Measurements from ENCODE around the gene GNG2. TPM values are rescaled to one million over a fixed set of nuclear protein-coding genes. Genes with fewer than 3 reads are reported as not detected.

Gene GNG2
- total and polyA plus RNA-seq, 4 experiments from 2014 or later: 81.3 to 177 (median 122) TPM

- Histone ChIP-seq H3K27me3 (ENCODE audit: insufficient read depth, low read length) (no peaks in the 10 kb centered on the region), H3K4me1 (ENCODE audit: insufficient read depth, low read length) (peaks cover 96% of the 10 kb centered on the region), H3K4me3 (ENCODE audit: low read length in 2 of 2) (no peak overlapping the region), H3K36me3 (ENCODE audit: insufficient read depth, low read length) (peaks cover 12% of the 10 kb centered on the region), H3K9me3 (ENCODE audit: control insufficient read depth in 1 of 2, low read length in 2 of 2) (no peaks in the 10 kb centered on the region), H3K27ac (ENCODE audit: low read depth, low read length) (no peak overlapping the region)
- Mint-ChIP-seq H3K36me3 (peaks cover 41 to 71% of the 10 kb centered on the region in 2 donors), H3K4me3 (peak overlapping the region in 3 of 8 donors; percentile 2 to 46 (median 33)), H3K9me3 (no peaks in the 10 kb centered on the region), H3K27me3 (no peaks in the 10 kb centered on the region), H3K27ac (peak overlapping the region in 6 of 7 donors; percentile 29 to 88 (median 59)), H3K4me1 (peaks cover 56 to 89% (median 75%) of the 10 kb centered on the region in 4 donors)
- intact Hi-C loops (cut with micrococcal nuclease): loop anchor here (5.0 kb wide), 2 partner anchors 34 to 36 kb away; no protein-coding TSS in a partner anchor
- DNase-seq: no peak
- POLR2A ChIA-PET (ENCODE audit: partially characterized antibody): interaction anchor here (0.7 to 7.3 kb wide), 6 partner anchors 9 to 35 kb away, joined by 3 to 53 read pairs (median 4); partner anchors contain the start of gene GNG2
- CTCF ChIA-PET (ENCODE audit: partially characterized antibody): interaction anchor here (0.6 to 1.6 kb wide), 7 partner anchors 9 to 510 kb away, joined by 3 to 5 read pairs (median 3); no protein-coding TSS in a partner anchor
These were observed 20.6 kb downstream of the GNG2 start for GRCh38 chr14:51880835-51881580.

GRCh38 chr14:51881636-51882035, 21.2 kb downstream of the GNG2 start:
- H3K27ac Mint-ChIP-seq: peak overlapping the region in 6 of 7 donors; percentile 43 to 88 (median 64)
- H3K4me1 Mint-ChIP-seq: peaks cover 57 to 89% (median 75%) of the 10 kb centered on the region in 4 donors
- no peak overlapping the region for H3K4me3 ChIP-seq (ENCODE audit: low read length in 2 of 2)
- peak overlapping the region in 2 of 8 donors; percentile 29 to 35 for H3K4me3 Mint-ChIP-seq
- no peaks in the 10 kb centered on the region for H3K27me3 Mint-ChIP-seq
- H3K4me1 ChIP-seq (ENCODE audit: insufficient read depth, low read length): peaks cover 96% of the 10 kb centered on the region
- H3K9me3 Mint-ChIP-seq: no peaks in the 10 kb centered on the region
- no peaks in the 10 kb centered on the region for H3K27me3 ChIP-seq (ENCODE audit: insufficient read depth, low read length)
- peaks cover 12% of the 10 kb centered on the region for H3K36me3 ChIP-seq (ENCODE audit: insufficient read depth, low read length)
- H3K9me3 ChIP-seq (ENCODE audit: control insufficient read depth in 1 of 2, low read length in 2 of 2): no peaks in the 10 kb centered on the region
- ChIA-PET POLR2A (ENCODE audit: partially characterized antibody) (interaction anchor here (0.9 to 7.3 kb wide), 4 partner anchors 14 to 35 kb away, joined by 3 to 53 read pairs (median 12); partner anchors contain the start of gene GNG2), CTCF (ENCODE audit: partially characterized antibody) (interaction anchor here (1.0 to 1.6 kb wide), 3 partner anchors 8 to 97 kb away, joined by 3 to 5 read pairs (median 3); no protein-coding TSS in a partner anchor)
- H3K36me3 Mint-ChIP-seq: peaks cover 41 to 72% of the 10 kb centered on the region in 2 donors
- intact Hi-C loops (cut with micrococcal nuclease): loop anchor here (5.0 kb wide), 2 partner anchors 34 to 36 kb away; no protein-coding TSS in a partner anchor
- H3K27ac ChIP-seq (ENCODE audit: low read depth, low read length): no peak overlapping the region
- DNase-seq: no peak

GRCh38 chr14:51883232-51883631, 22.8 kb downstream of the GNG2 start:
- Mint-ChIP-seq H3K27ac (peak overlapping the region in 6 of 7 donors; percentile 37 to 78 (median 68)), H3K27me3 (no peaks in the 10 kb centered on the region), H3K9me3 (no peaks in the 10 kb centered on the region), H3K4me3 (peak overlapping the region in 7 of 8 donors; percentile 0 to 86 (median 38)), H3K4me1 (peaks cover 51 to 89% (median 72%) of the 10 kb centered on the region in 4 donors), H3K36me3 (peaks cover 40 to 63% of the 10 kb centered on the region in 2 donors)
- H3K4me3 ChIP-seq (ENCODE audit: low read length in 2 of 2): no peak overlapping the region
- POLR2A ChIA-PET (ENCODE audit: partially characterized antibody): interaction anchor here (0.7 to 7.3 kb wide), 7 partner anchors 10 to 37 kb away, joined by 3 to 53 read pairs (median 4); partner anchors contain the start of gene GNG2
- intact Hi-C loops (cut with micrococcal nuclease): loop anchor here (5.0 kb wide), 2 partner anchors 34 to 36 kb away; no protein-coding TSS in a partner anchor
- CTCF ChIA-PET (ENCODE audit: partially characterized antibody): interaction anchor here (1.3 to 4.3 kb wide), 6 partner anchors 11 to 105 kb away, joined by 3 to 21 read pairs (median 6); no protein-coding TSS in a partner anchor
- no peak for DNase-seq
- H3K27ac ChIP-seq (ENCODE audit: low read depth, low read length): peak overlapping the region; percentile 4
- H3K27me3 ChIP-seq (ENCODE audit: insufficient read depth, low read length): no peaks in the 10 kb centered on the region
- no peaks in the 10 kb centered on the region for H3K9me3 ChIP-seq (ENCODE audit: control insufficient read depth in 1 of 2, low read length in 2 of 2)
- peaks cover 8% of the 10 kb centered on the region for H3K36me3 ChIP-seq (ENCODE audit: insufficient read depth, low read length)
- H3K4me1 ChIP-seq (ENCODE audit: insufficient read depth, low read length): peaks cover 89% of the 10 kb centered on the region

- ChIA-PET CTCF (ENCODE audit: partially characterized antibody) (interaction anchor here (1.2 to 4.3 kb wide), 8 partner anchors 11 to 106 kb away, joined by 3 to 21 read pairs (median 4); no protein-coding TSS in a partner anchor), POLR2A (ENCODE audit: partially characterized antibody) (interaction anchor here (0.7 to 7.3 kb wide), 5 partner anchors 10 to 38 kb away, joined by 3 to 53 read pairs (median 4); partner anchors contain the start of gene GNG2)
- Histone ChIP-seq H3K27me3 (ENCODE audit: insufficient read depth, low read length) (no peaks in the 10 kb centered on the region), H3K4me1 (ENCODE audit: insufficient read depth, low read length) (peaks cover 89% of the 10 kb centered on the region), H3K9me3 (ENCODE audit: control insufficient read depth in 1 of 2, low read length in 2 of 2) (no peaks in the 10 kb centered on the region), H3K4me3 (ENCODE audit: low read length in 2 of 2) (no peak overlapping the region), H3K36me3 (ENCODE audit: insufficient read depth, low read length) (no peaks in the 10 kb centered on the region), H3K27ac (ENCODE audit: low read depth, low read length) (peak overlapping the region; percentile 12)
- no peaks in the 10 kb centered on the region for H3K27me3 Mint-ChIP-seq
- peaks cover 34 to 56% of the 10 kb centered on the region in 2 donors for H3K36me3 Mint-ChIP-seq
- DNase-seq: no peak
- H3K4me1 Mint-ChIP-seq: peaks cover 49 to 89% (median 73%) of the 10 kb centered on the region in 4 donors
- peak overlapping the region; percentile 43 to 83 (median 78) for H3K27ac Mint-ChIP-seq
- intact Hi-C loops (cut with micrococcal nuclease): loop anchor here (5.0 kb wide), 2 partner anchors 33 to 37 kb away; no protein-coding TSS in a partner anchor
- H3K4me3 Mint-ChIP-seq: peak overlapping the region; percentile 26 to 86 (median 52)
- H3K9me3 Mint-ChIP-seq: peaks cover 0 to 3% (median 0%) of the 10 kb centered on the region in 8 donors
These were observed 23.9 kb downstream of the GNG2 start for GRCh38 chr14:51884086-51884927.

GRCh38 chr14:51889851-51890250, 29.4 kb downstream of the GNG2 start:
- Mint-ChIP-seq H3K27ac (peak overlapping the region; percentile 13 to 91 (median 71)), H3K27me3 (no peaks in the 10 kb centered on the region), H3K4me1 (peaks cover 48 to 93% (median 72%) of the 10 kb centered on the region in 4 donors), H3K36me3 (peaks cover 19 to 34% of the 10 kb centered on the region in 2 donors), H3K9me3 (peaks cover 0 to 3% (median 0%) of the 10 kb centered on the region in 8 donors), H3K4me3 (peak overlapping the region in 7 of 8 donors; percentile 22 to 80 (median 65))
- no peak for DNase-seq
- no peaks in the 10 kb centered on the region for H3K27me3 ChIP-seq (ENCODE audit: insufficient read depth, low read length)
- POLR2A ChIA-PET (ENCODE audit: partially characterized antibody): interaction anchor here (0.9 to 3.6 kb wide), 9 partner anchors 9 to 51 kb away, joined by 3 to 23 read pairs (median 3); partner anchors contain the start of gene GNG2
- no peaks in the 10 kb centered on the region for H3K36me3 ChIP-seq (ENCODE audit: insufficient read depth, low read length)
- H3K27ac ChIP-seq (ENCODE audit: low read depth, low read length): peak overlapping the region; percentile 18
- CTCF ChIA-PET (ENCODE audit: partially characterized antibody): interaction anchor here (0.7 to 1.9 kb wide), 5 partner anchors 9 to 29 kb away, joined by 3 to 10 read pairs (median 3); partner anchors contain the start of gene GNG2
- H3K4me1 ChIP-seq (ENCODE audit: insufficient read depth, low read length): peaks cover 87% of the 10 kb centered on the region
- no peak overlapping the region for H3K4me3 ChIP-seq (ENCODE audit: low read length in 2 of 2)
- H3K9me3 ChIP-seq (ENCODE audit: control insufficient read depth in 1 of 2, low read length in 2 of 2): no peaks in the 10 kb centered on the region
- intact Hi-C loops (cut with micrococcal nuclease): loop anchor here (2.0 kb wide), 1 partner anchor 15 kb away; no protein-coding TSS in a partner anchor

GRCh38 chr14:51894250-51894649, 33.8 kb downstream of the GNG2 start:
- peak overlapping the region in 1 of 8 donors; percentile 27 for H3K4me3 Mint-ChIP-seq
- H3K4me1 ChIP-seq (ENCODE audit: insufficient read depth, low read length): peaks cover 84% of the 10 kb centered on the region

More at GRCh38 chr14:51894250-51894649, 33.8 kb downstream of the GNG2 start:
- Mint-ChIP-seq H3K9me3 (no peaks in the 10 kb centered on the region), H3K27ac (peak overlapping the region in 1 of 7 donors; percentile 70), H3K4me1 (peaks cover 48 to 93% (median 74%) of the 10 kb centered on the region in 4 donors), H3K36me3 (peaks cover 28 to 38% of the 10 kb centered on the region in 2 donors), H3K27me3 (no peaks in the 10 kb centered on the region)
- Histone ChIP-seq H3K36me3 (ENCODE audit: insufficient read depth, low read length) (peaks cover 13% of the 10 kb centered on the region), H3K27me3 (ENCODE audit: insufficient read depth, low read length) (no peaks in the 10 kb centered on the region), H3K9me3 (ENCODE audit: control insufficient read depth in 1 of 2, low read length in 2 of 2) (no peaks in the 10 kb centered on the region), H3K27ac (ENCODE audit: low read depth, low read length) (no peak overlapping the region), H3K4me3 (ENCODE audit: low read length in 2 of 2) (no peak overlapping the region)
- POLR2A ChIA-PET (ENCODE audit: partially characterized antibody): interaction anchor here (0.9 to 1.4 kb wide), 3 partner anchors 9 to 33 kb away, joined by 3 to 4 read pairs (median 3); no protein-coding TSS in a partner anchor
- DNase-seq: no peak
- intact Hi-C loops (cut with micrococcal nuclease): no loop called here
- CTCF ChIA-PET (ENCODE audit: partially characterized antibody): interaction anchor here (0.6 to 1.8 kb wide), 5 partner anchors 11 to 1807 kb away, joined by 3 to 5 read pairs (median 3); no protein-coding TSS in a partner anchor

Measured in CD4-positive, alpha-beta memory T cell (primary cell).